Hematopoietic multipotent progenitor cell treated with erythropoietin and hydrocortisone succinate and interleukin-3 and kit ligand, for 8 days (in vitro differentiated cells): ENCODE measurements around the gene TTLL12.

Experiments
- DNase-seq: peaks from one replicate; pipeline ENCODE4 v3.0.0-alpha.2; 2015

TTLL12 gene

DNA sequence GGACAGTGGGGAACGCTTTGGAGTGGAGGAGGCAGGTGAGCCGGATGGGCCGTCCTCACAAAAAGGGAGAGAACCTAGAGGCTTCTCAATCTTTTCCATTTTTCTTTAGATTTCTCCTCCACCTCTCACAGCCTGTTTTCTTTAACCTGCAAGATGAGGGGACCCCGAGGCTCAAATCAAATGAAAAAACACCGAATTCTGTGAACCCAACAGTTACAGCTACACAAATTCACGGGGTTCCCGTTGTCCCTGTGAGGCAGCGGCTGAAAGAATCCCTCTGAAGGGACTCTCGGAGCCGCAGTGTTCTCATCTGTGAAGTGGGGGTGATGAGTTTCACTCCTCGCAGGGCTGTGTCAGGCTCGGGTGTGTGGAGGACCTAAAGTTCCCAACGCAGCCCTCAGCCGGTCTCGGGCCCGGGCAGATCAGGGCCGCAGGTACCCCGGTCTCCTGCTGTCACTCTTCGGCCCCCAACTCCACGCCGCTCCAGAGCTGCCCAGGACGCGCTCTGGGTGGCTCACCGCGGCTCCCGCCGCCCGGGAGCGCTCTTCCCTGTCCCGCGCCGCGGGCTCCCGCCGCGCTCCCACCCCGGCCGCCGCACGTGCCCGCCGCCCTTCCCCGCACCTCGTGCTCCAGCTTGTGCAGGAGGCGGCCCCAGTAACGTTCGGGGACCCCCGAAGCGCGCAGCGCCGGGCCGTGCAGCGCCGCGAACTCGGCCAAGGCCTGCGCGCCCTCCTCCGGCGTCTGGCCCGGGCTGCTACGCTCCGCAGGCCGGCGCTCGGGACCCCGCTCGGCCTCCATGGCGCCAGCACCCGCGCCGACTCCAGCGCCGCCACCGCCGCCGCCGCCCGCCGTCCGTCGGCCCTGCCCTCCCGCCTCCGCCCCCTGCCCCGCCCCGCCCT, at the start of gene TTLL12:
TSS of gene TTLL12 (minus strand) at position 863 of the 899 bp plus-strand sequence. CDS start at position 798, 65 bp downstream.
- peak; percentile 43 for DNase-seq

DNA sequence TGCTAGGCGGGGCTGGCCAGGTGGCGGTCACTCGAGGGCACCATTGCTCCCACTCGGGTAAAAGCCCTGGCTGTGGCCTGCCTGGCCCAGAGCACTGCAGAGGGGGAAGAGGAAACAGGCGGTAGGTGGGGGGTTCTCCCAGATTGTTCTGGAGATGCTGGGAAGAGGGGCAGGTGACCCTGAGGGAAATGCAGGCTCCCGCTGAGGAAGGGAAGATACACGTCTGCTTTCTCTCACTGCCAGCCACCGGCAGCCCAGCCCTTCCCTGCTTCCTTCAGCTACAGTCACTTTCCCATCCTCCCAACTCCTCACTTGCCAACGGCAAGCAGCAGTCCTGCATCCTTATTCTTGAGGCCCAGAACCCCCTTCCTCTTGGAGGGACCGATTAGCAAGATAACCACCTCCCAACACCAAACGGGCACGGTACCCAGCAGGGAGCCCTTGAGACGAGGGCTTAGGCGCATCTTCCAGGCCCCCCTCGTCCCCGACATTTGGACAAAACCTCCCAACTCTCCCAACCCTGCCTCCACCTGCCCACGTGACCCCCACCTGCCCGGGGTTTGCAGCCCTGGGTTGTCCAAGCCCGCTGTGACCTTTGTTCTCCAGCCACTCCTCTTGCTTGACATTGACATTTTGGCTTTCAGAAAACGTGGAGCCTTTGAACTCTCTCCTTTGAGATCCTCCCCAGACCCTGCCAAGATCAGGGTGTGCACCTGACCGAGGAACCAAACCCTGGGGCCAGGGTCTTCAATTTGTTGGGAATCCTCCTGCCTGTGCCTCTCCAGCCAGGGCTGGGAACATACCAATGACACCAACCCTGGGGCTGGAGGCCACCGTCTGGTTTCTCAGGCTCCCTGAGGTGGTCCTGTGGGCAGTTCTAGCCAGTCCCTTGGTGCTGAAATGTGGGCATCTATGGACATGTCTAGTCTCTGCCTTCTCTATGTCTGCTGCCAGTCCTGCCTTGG, 48.8 kb upstream of the TTLL12 start:
- DNase-seq = no peak

DNA sequence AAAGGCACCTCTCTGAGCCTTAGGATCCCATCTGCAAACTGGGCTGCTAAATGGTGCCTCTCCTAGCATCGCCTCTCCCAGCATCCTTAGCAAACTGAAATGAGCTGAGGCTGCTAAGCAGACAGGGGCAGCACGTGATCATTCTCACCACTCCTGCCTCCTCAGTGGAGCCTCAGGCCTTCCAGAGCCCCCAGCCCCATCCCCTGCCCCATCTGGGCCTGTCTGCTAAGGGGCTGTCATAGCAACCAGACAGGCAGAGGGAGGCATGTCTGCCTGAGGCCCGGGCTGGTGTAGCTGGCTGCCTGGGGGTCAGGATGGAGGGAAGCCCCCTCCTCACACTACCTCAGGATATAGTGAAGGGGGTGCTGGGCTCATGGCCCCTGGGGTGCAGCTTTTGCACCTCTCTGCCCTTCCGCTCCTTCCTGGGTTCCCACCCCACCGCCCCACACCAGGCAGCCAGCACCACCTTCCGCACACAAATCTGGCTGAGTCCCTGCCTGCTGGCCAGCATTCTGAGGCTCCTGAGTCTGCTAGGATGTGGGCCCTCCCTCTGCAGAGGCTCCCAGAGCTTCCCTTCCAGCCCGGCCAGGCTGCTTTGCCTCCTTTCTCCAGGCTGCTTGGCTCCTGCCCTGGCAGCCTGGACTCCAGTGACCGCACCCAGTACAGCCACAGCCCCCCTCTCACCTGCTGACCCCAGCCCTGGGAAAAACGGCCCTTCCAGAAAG, 47.5 kb upstream of the TTLL12 start:
- no peak for DNase-seq

DNA sequence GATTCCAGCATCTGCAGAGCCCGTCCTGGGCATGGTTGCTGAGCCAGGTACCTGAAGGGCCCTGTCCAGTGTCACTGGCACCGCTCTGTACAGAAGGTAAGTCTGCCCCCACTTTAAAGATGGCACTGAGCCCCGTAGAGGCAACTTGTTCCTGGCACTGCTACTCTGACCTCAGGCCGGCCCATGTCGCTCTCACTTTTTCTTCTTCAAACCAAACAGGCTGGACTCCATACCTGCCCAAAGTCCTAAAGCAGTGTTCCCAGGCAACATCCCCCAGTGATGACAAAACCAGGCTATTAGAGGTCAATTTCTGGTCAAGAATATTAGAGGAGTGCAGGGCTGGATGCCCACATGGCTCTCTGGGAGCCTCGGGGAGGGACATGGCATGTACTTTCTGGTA, 46.6 kb upstream of the TTLL12 start:
- DNase-seq = no peak

DNA sequence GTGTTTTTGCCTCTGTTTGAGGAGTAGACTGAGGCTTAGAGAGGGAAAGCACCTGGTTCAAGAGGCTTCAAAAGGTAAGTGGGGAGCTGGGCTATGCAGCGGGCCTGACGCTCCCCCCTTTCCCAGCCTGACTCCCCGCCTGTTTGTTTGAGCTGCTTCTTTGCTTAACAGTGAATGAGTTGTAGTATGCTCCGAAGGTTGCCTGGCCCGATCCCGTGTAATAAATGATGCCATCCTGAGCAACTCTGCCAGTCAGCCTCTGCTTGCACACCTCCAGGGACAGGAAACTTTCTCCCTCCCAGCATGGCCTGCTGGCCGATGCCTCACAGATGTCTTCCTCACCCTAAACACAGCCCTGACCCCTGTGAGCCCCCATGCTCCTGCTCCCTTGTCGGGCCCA, 45.5 kb upstream of the TTLL12 start:
- DNase-seq = no peak

DNA sequence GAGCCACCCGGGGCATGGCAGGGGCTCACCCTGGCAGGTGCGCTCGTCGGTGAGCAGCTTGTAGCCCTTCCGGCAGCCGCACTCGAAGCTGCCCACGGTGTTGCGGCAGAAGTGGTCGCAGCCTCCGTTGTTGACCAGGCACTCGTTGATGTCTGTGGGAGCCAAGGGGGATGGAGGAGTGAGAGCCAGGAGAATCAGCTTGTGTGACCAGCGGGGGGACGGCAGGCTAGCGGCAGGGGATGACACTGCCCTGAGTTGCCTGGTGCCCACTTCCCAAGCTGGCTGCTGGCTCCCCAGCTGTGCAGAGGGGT, 44.7 kb upstream of the TTLL12 start:
- no peak for DNase-seq

DNA sequence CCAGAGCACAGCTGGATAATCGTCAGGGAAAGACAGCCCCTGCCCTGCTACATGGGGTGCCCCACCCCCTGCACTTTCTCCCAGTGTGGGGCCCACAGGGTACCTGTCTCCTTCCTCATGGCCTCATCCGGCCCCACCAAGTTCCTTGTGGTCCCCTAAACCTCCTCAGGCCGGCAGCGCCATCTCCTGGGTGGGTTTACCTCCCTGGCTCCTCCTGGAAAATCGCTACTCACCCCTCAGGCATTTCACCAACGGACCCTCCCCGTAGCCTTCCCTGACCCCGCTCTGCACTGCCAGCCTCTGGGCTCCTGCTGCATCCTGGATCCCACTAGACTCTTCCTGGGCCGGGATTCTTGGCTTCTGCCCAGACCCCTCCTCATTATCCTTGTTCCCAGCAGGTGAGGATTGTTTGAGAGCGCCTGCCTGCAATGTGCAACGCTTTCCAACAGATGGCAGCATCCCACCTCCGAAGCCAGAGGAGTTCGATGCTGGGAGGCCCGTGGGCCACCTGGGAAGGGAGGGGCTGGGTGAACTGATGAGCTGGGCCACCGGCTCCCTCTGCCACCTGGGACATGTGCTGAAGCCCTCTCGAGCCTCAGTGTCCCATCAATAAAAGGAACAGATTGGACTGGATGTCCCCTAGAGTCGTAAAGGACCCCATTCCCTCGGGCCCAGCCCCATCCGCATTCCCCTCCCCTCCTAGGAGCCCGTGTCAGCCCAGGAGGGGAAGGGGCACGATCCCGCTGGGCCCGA, 44.2 kb upstream of the TTLL12 start:
- DNase-seq = peak; percentile 67

DNA sequence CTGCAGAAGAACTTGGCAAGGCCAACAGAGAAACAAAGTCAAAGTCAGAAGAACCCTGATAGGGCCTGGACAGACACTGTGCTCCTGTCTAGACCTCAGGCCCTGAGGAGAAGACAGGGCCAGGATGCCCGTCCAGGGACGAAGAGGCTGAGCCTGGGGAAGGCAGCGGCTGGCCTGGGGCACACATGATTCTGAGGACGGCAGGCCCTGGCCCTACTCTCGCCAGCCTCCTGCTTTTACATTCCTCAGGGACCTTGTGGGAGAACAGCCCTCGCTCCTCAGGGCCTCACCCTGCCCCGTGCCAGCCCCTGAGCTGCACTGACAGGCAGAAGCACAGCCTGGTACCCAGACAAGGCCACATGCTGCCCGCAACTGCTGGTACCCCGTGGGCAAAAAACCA, 43.6 kb upstream of the TTLL12 start:
- no peak for DNase-seq

DNA sequence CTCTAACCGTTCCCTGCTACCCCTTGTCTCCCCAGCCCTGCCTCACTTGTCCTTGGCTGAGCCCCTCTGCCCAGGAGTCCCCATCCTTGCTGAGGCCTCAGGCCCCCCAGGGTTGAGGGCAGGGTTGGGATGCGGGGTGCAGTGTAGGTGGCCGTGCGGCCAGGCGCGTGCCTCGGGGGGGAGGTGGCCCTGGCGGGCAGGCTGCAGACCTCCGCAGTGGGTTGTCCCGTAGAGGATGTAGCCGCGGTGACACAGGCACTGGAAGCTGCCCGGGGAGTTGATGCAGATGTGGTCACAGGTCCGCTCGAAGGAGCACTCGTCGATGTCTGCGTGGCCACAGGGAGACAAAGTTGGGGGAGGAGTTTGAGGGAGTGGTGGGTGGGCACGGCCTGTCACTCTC, 41.9 kb upstream of the TTLL12 start:
- no peak for DNase-seq

DNA sequence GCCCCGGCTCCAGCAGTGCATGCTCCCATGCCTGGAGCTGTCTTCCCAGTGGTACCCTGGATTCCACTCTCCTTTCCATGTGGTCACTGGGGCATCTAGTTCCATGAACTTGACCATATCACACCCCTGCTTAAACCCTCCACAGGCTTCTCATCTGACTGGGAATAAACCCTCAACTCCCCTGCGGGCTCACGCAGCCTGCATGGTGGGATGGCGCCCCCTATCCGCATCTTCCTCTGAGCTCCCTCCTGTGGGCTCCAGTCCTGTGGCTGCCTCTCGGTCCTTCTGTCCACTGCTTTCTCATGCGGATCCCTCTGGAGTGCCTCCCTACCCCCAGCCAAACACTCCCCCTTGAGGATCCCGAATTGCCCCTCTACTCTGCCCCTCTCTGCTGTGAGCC, 41.4 kb upstream of the TTLL12 start:
- DNase-seq = peak; percentile 60

DNA sequence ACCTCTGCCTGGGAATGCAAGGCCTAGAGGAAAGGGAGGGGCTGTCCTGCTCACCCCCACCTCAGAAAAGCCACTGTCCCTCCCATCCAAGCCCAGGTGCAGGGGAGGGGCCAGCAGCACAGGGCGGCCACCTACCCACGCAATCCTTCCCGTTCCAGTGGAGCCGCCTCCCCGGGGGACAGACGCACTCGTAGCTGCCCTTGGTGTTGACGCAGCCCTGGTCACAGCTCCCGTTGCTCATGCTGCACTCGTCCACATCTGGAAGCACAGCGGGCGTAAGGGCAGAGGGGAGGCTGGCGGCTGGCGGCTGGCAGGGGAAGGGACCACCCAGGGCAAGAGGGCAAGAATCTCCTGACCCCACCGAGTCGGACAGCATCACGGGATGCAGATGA, 40.3 kb upstream of the TTLL12 start:
- DNase-seq = no peak

DNA sequence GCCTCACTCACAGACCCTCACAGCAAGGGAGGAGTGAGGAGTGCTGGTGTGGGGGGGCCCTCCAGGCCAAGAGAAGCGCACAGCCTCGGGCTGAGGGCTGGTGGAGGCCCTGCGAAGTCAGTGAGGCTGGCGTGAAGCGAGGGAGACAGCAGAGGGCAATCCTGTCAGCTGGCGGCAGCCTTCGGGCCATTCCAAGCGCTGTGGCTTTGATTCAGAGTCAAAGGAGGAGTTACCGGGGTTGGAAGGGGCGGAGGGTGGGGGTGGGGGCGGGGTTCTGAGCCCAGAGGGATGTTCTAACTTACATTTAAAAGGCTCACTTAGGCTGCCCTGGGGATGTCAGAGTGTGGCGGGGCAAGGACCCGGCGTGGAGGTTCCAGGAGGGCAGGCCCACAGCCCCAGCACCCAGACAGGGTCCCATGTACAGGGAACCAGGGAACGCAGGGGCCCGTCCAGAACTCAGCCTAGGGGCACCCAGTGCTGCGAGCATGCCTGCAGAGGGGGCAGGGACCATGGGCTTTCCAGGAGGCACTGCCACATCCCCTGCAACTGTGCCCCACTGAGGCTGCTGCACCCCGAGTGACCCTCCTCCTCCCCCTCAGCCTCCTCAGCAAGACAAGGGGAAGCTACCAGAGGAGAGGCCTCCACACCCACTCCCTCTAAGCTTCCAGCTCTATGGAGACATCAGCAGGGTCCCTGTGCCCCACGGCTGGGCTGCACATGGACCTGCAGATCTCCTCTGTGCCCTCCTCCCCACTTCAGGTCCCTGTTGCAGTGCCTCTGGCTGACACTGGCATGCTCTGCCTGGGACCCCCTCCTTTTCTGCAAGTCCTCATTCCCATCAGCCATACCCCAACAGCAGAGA, 39.7 kb upstream of the TTLL12 start:
- peak; percentile 13 for DNase-seq

DNA sequence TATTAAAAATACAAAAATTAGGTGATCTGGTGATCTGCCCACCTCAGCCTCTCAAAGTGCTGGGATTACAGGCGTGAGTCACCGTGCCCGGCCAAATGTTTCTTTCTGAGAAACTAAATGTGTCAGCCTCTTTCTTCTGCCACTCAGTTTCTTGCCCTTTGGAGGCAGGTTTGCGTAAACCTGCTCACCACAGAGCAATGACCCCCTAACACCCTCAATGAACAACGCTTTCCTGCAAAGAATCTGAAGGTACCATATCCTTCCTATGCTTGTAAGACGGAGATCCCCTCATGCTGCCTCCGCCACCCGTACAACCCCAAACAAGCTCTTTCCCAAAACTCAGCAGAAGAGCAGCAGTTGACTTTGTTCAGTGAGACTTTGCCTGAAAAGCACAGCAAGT, 38.7 kb upstream of the TTLL12 start:
- no peak for DNase-seq

DNA sequence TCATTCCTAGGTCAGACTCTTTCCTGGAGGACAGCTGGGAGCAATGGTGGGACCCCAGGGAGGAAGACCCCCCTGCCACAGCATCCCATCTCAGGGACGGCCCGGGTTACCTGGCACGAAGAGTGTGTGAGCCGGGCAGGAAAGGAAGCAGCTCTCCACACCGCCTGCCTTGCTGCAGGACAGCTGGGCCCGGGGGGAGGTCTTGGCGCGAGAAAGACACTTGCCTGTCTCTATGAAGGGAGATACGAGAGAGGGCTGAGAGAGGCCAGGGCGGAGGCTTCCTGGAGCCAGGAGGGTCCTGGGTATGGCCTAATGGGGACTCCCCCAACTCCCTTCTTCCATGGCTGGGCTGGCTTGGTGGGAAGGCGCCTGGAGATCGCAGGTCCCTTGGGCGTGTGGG, 36.1 kb upstream of the TTLL12 start:
- DNase-seq = no peak

DNA sequence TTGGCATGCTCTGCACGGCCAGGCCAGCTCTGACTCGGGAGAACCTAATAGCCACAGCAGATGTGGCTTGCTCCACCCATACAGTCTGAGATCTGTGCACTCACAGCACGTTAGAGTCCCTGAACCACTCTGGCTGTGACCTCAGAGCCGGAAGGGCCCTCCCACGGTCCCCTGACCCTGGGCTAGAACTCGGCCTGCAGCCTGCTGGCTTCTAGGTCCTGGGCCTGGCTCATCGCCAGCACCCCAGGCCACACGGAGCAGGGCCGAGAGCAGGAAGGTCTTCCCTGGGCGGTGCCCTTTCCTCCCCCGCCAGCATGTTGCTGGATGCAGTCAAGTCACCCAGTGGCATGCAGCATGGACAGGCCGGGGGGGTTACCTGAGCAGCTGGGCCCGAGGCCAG, 35.3 kb upstream of the TTLL12 start:
- DNase-seq = no peak

DNA sequence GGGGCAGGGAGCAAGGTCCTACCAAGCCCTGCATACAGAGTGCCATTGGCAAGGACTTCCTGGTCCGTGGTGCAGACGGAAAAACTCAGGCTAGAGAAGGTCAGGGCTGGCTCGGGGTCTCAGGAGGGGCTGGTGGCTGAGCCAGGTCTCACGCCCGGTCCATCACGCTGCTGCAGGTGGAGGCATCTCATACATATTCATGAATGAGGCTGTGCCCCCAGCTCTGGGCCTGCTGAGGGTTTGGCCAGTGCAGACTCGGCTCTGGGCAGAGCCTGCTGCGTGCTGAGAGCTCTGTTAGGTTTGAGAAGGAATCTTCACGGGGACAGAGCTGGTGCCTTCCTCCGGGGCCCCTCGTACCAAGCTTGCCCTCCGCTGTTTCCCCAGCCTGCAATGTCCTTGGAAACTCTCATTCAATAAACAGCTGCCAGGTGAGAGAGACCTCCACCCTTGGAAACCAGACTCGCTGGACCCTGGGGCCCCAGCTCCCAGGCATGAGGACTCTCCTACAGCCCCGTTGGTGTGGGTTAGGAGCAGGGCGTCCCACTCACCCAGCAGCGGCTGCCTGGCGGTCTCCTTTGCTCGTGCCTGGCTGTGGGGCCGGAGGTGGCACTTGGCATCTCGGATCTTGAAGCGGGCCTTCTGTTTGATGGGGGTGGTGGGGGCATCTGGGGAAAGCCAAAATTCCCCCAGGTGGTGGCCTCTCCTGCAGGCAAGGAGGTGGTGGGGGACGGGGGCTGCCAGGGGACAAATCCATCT, 33.9 kb upstream of the TTLL12 start:
- no peak for DNase-seq

DNA sequence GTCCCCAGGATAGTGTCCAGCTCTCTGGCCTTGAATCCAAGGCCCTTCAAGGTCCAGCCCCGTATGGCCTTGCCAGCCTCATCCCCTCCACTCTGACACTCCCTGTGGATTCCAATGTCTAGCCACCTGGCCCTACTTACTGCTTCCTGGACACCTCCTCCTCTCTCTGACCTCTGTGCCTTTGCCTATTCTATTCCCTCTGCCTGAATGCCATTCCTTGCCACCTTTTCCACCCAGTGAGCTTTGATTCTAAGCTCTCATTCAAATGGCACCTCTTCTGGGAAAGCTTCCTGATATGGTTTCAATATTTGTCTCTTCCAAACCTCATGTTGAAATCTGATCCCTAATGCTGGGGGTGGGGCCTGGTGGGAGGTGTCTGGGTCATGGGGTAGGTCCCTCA, 31.9 kb upstream of the TTLL12 start:
- DNase-seq = no peak

DNA sequence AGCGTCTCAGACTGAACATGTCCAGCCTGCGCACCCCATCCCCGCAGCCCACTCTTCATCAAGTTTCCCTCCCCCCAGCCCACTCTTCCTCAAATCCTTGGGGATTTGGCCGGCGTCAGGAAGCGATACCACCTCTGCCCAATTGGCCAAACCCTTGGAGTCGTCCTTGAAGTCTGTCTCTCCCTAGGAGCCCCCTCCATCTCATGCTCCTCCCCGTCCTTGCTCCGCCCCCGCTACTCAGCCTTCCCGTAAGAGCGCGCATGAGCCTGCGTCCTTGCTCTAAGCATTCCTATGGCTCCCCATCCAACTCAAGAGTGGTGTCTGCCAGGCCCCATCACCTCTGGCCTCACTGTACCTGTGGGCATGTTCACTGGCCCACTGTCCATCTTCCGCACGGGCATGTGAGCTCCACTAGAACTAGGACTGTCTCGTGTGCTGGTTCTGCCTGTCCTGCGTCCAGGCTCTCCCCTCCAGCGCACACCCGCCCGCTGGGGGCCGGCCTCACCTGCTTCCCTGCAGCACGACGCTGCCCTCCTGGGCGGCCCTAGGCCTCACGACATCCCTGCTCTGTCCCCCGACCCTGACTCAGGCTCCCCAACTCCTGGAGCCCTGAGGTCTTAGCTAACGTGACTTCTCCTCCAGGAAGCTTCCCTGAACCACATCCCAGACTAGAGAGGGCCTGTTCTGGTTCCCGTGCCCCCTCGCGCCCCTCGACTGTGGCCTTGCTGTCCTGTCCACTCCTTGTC, 30.5 kb upstream of the TTLL12 start:
- DNase-seq = no peak

DNA sequence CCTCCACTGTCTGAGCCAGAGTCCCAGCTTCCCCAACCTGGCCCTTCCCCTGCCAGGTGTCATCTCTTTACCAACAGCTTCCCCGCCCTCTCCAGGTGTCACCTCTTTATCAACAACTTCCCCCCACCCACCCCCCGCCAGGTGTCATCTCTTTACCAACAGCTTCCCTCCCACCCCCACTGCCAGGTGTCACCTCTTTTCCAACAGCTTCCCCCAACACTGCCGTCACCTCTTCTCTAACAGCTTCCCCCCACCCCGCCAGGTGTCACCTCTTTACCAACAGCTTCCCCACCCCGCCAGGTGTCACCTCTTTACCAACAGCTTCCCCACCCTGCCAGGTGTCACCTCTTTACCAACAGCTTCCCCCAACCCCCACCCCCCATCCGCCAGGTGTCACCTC, 29.8 kb upstream of the TTLL12 start:
- DNase-seq = no peak

DNA sequence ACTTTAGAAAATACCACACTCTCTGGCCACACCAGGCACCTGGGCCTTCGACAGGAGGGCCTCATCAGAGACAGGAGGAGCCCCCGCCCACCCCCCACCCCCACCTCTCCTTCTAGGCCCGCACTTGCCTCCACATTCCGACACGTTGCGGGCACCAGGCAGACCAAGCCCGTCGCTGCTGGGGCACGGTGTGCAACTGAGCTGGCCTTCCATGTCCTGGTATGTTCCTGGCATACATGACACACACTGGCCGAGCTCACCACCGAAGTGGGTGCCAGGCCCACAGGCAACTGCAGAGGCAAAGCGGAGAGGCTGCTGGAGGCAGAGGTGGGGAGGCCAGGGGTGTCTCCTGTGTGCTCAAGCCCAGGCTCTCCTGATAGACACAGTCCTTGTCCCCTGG, 27.0 kb upstream of the TTLL12 start:
- DNase-seq = no peak
